Measurements from ENCODE around the gene BBLN.

BBLN gene

DNA sequence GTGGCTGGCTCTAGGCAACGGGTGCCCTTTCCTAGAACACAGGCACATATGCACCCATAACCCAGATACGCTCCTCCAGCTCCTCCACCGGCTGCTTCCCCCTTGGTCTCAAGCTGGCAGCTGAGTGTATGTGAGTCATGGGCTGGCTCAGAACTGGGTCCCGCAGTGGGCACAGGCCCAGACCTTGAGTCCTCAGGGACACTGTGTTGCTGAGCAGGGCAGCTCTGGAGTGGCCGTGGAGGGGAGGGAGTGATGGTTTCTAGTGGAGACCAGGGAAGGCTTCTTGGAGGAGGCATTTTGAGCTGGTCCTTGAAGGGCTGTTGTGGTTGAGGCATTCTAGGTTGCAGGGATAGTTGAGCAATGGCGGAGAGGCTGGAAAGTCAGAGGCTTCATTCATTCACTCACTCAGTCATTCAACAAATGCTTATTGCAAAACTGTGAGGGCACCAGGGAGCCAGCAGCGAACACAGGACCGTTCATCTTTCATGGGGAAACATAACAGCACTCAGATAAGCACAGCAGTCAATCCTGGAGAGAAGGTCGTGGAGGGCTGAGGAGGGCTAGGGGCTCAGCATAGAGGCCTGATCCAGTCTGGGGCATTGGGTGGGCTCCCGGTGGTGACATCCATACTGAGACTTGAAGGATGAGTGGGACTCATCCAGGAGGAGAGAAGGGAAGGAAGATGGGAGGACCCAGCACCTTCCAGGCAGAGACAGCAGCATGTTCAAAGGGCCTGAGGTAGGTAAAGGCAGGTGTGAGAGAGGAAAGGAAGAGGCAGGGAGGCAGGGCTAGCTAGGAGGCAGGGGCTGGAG is 2.4 kb downstream of the BBLN start:
- Histone ChIP-seq H3K9me3 (ENCODE audit: low read length) (no peaks in the 10 kb centered on the region), H3K4me1 (ENCODE audit: insufficient read depth, low read length) (peaks cover 8% of the 10 kb centered on the region), H3K4me3 (ENCODE audit: low read depth in 1 of 2, low read length in 2 of 2) (no peak overlapping the region), H3K36me3 (ENCODE audit: insufficient read depth, low read length) (peaks cover 39% of the 10 kb centered on the region), H3K27me3 (ENCODE audit: control insufficient read depth in 1 of 2, insufficient read depth in 2 of 2, low read length in 2 of 2) (no peaks in the 10 kb centered on the region), H3K9ac (ENCODE audit: low read length) (no peak overlapping the region), H3K27ac (ENCODE audit: low read depth, low read length) (no peak overlapping the region)

DNA sequence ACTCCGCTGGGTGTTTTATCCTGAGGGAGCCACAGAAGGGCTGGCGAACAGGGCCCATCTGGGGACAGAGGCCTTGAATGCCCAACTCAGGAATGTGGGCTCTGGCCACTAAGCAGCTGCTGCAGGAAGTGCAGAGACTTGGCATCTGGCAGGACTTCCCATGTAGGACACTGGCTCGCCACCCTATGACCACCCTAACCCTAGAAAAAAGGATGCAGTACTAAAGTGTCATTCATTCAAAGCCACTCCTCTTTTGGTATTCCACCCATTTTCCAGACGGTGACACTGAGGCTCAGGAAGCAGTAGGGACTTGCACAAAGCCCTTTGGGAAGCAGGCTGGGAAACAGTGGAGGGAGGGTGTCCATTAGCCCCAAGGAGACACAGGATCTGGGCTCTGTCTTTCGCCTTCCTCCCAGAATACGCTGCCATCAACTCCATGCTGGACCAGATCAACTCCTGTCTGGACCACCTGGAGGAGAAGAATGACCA is 3.0 kb downstream of the BBLN start:
- H3K36me3 ChIP-seq (ENCODE audit: insufficient read depth, low read length): peaks cover 46% of the 10 kb centered on the region
- no peak overlapping the region for H3K9ac ChIP-seq (ENCODE audit: low read length)
- no peaks in the 10 kb centered on the region for H3K9me3 ChIP-seq (ENCODE audit: low read length)
- peaks cover 8% of the 10 kb centered on the region for H3K4me1 ChIP-seq (ENCODE audit: insufficient read depth, low read length)
- no peak overlapping the region for H3K27ac ChIP-seq (ENCODE audit: low read depth, low read length)
- H3K4me3 ChIP-seq (ENCODE audit: low read depth in 1 of 2, low read length in 2 of 2): no peak overlapping the region
- H3K27me3 ChIP-seq (ENCODE audit: control insufficient read depth in 1 of 2, insufficient read depth in 2 of 2, low read length in 2 of 2): no peaks in the 10 kb centered on the region

GRCh38 chr9:128163523-128164306 is 3.6 kb downstream of the BBLN start:
- no peak overlapping the region for H3K27ac ChIP-seq (ENCODE audit: low read depth, low read length)
- H3K4me1 ChIP-seq (ENCODE audit: insufficient read depth, low read length): peaks cover 8% of the 10 kb centered on the region
- H3K9ac ChIP-seq (ENCODE audit: low read length): no peak overlapping the region
- H3K4me3 ChIP-seq (ENCODE audit: low read depth in 1 of 2, low read length in 2 of 2): no peak overlapping the region
- H3K36me3 ChIP-seq (ENCODE audit: insufficient read depth, low read length): peaks cover 52% of the 10 kb centered on the region
- H3K9me3 ChIP-seq (ENCODE audit: low read length): no peaks in the 10 kb centered on the region
- H3K27me3 ChIP-seq (ENCODE audit: control insufficient read depth in 1 of 2, insufficient read depth in 2 of 2, low read length in 2 of 2): no peaks in the 10 kb centered on the region

DNA sequence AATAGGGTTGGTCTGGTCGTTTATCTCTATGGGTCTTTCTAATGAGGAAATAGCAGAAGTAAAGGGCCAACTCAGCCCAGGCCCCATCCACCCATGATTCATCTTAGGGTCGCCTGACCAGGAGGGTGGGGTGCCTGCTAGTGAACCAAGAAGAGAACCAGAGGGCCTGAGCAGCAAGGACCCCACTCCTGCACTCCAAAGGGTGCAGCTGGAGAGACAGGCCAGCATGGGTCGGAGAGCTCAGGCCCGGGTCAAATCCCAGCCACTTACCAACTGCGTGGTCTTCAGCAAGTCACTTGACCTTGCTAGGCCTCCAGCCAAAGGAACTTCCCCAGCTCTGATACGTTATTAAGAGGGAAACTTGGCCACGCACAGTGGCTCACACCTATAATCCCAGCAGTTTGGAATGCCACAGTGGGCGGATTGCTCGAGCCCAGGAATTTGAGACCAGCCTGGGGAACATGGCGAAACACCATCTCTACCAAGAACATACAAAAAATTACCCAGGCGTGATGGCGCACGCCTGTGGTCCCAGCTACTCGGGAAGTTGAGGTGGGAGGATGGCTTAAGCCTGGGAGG is 4.3 kb downstream of the BBLN start:
- H3K36me3 ChIP-seq (ENCODE audit: insufficient read depth, low read length): peaks cover 59% of the 10 kb centered on the region
- peaks cover 8% of the 10 kb centered on the region for H3K4me1 ChIP-seq (ENCODE audit: insufficient read depth, low read length)
- no peak overlapping the region for H3K4me3 ChIP-seq (ENCODE audit: low read depth in 1 of 2, low read length in 2 of 2)
- H3K9ac ChIP-seq (ENCODE audit: low read length): no peak overlapping the region
- no peaks in the 10 kb centered on the region for H3K27me3 ChIP-seq (ENCODE audit: control insufficient read depth in 1 of 2, insufficient read depth in 2 of 2, low read length in 2 of 2)
- H3K27ac ChIP-seq (ENCODE audit: low read depth, low read length): no peak overlapping the region
- H3K9me3 ChIP-seq (ENCODE audit: low read length): no peaks in the 10 kb centered on the region

DNA sequence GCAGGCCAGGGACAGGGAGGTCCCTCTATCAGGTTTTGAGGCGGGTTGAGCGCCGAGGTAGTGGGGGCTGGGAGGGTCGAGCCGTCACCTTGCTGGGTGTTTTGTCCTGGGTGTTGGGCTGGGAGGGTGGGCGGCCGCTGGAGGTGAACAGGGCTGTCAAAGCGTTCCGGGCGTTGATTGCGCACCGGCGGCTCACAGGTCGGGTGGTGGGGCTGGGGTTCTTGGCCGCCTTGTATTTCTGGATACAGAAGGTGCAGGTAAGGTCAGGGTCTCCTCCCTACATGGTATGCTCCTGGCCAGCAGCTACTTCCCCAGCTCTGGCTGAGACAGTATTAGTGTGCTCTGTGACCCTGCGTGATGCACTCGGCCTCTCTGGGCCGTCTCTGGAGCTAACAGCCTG is 6.1 kb downstream of the BBLN start:
- H3K36me3 ChIP-seq (ENCODE audit: insufficient read depth, low read length): peaks cover 67% of the 10 kb centered on the region
- H3K27me3 ChIP-seq (ENCODE audit: control insufficient read depth in 1 of 2, insufficient read depth in 2 of 2, low read length in 2 of 2): no peaks in the 10 kb centered on the region
- no peaks in the 10 kb centered on the region for H3K9me3 ChIP-seq (ENCODE audit: low read length)
- peaks cover 2% of the 10 kb centered on the region for H3K4me1 ChIP-seq (ENCODE audit: insufficient read depth, low read length)
- H3K27ac ChIP-seq (ENCODE audit: low read depth, low read length): no peak overlapping the region
- no peak overlapping the region for H3K9ac ChIP-seq (ENCODE audit: low read length)
- H3K4me3 ChIP-seq (ENCODE audit: low read depth in 1 of 2, low read length in 2 of 2): no peak overlapping the region

DNA sequence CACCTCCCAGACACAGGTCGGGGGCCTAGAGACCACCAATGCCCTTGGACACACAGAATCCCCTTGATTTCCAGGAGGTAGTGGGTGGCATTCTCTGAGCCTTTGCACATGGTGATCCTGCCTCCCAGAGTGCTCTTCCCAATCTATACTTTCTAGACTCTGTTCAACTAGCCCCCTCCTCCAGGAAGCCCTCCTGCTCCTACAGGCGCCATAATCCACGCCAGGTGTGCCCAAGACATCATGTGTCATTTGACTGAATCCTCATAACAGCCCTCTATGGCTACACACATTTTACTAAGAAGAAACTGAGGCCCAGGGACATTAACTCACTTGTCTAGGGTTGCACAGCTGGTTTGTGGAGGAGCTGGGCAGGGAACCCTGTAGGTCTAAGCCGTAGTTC is 7.1 kb downstream of the BBLN start:
- H3K4me1 ChIP-seq (ENCODE audit: insufficient read depth, low read length): no peaks in the 10 kb centered on the region
- H3K36me3 ChIP-seq (ENCODE audit: insufficient read depth, low read length): peaks cover 64% of the 10 kb centered on the region
- H3K27ac ChIP-seq (ENCODE audit: low read depth, low read length): no peak overlapping the region
- H3K27me3 ChIP-seq (ENCODE audit: control insufficient read depth in 1 of 2, insufficient read depth in 2 of 2, low read length in 2 of 2): no peaks in the 10 kb centered on the region
- H3K9me3 ChIP-seq (ENCODE audit: low read length): no peaks in the 10 kb centered on the region
- no peak overlapping the region for H3K9ac ChIP-seq (ENCODE audit: low read length)
- H3K4me3 ChIP-seq (ENCODE audit: low read depth in 1 of 2, low read length in 2 of 2): no peak overlapping the region

- Histone ChIP-seq H3K36me3 (ENCODE audit: insufficient read depth, low read length) (peaks cover 48% of the 10 kb centered on the region), H3K27me3 (ENCODE audit: control insufficient read depth in 1 of 2, insufficient read depth in 2 of 2, low read length in 2 of 2) (no peaks in the 10 kb centered on the region), H3K4me1 (ENCODE audit: insufficient read depth, low read length) (no peaks in the 10 kb centered on the region), H3K27ac (ENCODE audit: low read depth, low read length) (no peak overlapping the region), H3K4me3 (ENCODE audit: low read depth in 1 of 2, low read length in 2 of 2) (no peak overlapping the region), H3K9ac (ENCODE audit: low read length) (no peak overlapping the region), H3K9me3 (ENCODE audit: low read length) (no peaks in the 10 kb centered on the region)
Observed at GRCh38 chr9:128168731-128169308, 8.8 kb downstream of the BBLN start.

DNA sequence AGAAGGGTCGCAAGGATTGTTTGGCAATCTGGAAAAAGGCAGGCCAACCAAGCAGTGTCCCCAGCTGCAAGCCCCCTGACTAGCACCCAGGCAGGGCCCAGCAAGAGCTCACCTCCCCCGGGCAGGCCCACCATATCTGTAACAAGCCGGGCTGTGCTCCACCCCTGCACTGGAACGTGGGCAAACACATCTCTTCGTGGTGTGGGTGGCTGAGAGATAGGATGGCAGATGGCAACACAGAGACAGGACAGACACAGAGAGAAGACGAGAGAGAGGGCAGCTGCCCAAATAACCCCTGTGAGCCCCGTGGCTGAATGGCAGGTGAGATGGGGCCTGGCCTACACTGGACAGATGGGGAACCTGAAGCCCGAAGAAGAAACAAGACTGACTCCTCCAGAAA is 9.4 kb downstream of the BBLN start:
- Histone ChIP-seq H3K9ac (ENCODE audit: low read length) (no peak overlapping the region), H3K4me1 (ENCODE audit: insufficient read depth, low read length) (no peaks in the 10 kb centered on the region), H3K27me3 (ENCODE audit: control insufficient read depth in 1 of 2, insufficient read depth in 2 of 2, low read length in 2 of 2) (no peaks in the 10 kb centered on the region), H3K4me3 (ENCODE audit: low read depth in 1 of 2, low read length in 2 of 2) (no peak overlapping the region), H3K27ac (ENCODE audit: low read depth, low read length) (no peak overlapping the region), H3K9me3 (ENCODE audit: low read length) (no peaks in the 10 kb centered on the region), H3K36me3 (ENCODE audit: insufficient read depth, low read length) (peaks cover 47% of the 10 kb centered on the region)

GRCh38 chr9:128169925-128170324 is 9.9 kb downstream of the BBLN start:
- no peak overlapping the region for H3K27ac ChIP-seq (ENCODE audit: low read depth, low read length)
- H3K9ac ChIP-seq (ENCODE audit: low read length): no peak overlapping the region
- no peaks in the 10 kb centered on the region for H3K9me3 ChIP-seq (ENCODE audit: low read length)
- H3K27me3 ChIP-seq (ENCODE audit: control insufficient read depth in 1 of 2, insufficient read depth in 2 of 2, low read length in 2 of 2): no peaks in the 10 kb centered on the region
- no peaks in the 10 kb centered on the region for H3K4me1 ChIP-seq (ENCODE audit: insufficient read depth, low read length)
- peaks cover 49% of the 10 kb centered on the region for H3K36me3 ChIP-seq (ENCODE audit: insufficient read depth, low read length)
- no peak overlapping the region for H3K4me3 ChIP-seq (ENCODE audit: low read depth in 1 of 2, low read length in 2 of 2)

DNA sequence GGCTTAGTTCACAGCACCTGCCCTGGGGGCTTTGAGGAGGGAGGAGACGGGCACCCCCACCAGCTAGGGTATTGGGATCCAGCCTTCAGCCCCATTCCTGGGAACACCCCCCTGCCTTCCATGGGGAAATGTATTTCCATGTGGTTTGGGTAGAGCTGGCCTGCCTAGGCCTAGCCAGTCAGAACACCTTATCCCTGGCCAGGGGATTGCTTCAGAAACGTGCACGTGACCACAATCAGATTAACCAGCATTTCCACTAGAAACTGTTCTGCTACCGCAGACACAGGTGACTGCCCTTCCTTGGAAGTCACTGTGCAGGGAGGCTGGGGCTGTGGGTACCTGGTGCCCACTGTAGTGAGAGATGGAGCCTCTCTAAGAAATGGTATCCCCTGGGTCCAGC is 14.0 kb downstream of the BBLN start:
- no peaks in the 10 kb centered on the region for H3K27me3 ChIP-seq (ENCODE audit: control insufficient read depth in 1 of 2, insufficient read depth in 2 of 2, low read length in 2 of 2)
- no peaks in the 10 kb centered on the region for H3K9me3 ChIP-seq (ENCODE audit: low read length)
- no peak overlapping the region for H3K27ac ChIP-seq (ENCODE audit: low read depth, low read length)
- no peaks in the 10 kb centered on the region for H3K4me1 ChIP-seq (ENCODE audit: insufficient read depth, low read length)
- peaks cover 61% of the 10 kb centered on the region for H3K36me3 ChIP-seq (ENCODE audit: insufficient read depth, low read length)
- H3K9ac ChIP-seq (ENCODE audit: low read length): no peak overlapping the region
- no peak overlapping the region for H3K4me3 ChIP-seq (ENCODE audit: low read depth in 1 of 2, low read length in 2 of 2)

DNA sequence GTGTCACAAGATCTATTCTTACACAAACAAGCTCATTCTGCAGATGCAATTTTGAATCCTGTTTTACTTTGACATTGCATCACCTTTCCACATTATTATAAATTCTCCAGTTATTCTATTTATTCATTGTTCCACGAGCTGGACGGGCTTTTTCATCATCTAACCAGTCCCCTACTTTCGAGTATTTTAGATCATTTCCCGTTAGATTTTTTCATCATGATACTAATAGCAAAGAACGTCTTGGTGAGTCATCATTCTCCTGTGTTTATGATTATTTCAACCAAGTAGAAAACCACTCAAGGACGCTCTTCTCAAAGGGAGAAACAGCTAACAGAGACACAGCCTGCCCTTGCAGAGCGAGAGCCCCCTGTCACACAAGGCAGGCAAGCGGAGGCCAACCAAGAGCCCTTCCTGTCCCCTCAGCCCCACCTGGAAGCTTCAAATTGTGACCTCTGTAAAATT is 15.1 kb downstream of the BBLN start:
- Histone ChIP-seq H3K9me3 (ENCODE audit: low read length) (no peaks in the 10 kb centered on the region), H3K9ac (ENCODE audit: low read length) (no peak overlapping the region), H3K27ac (ENCODE audit: low read depth, low read length) (no peak overlapping the region), H3K4me3 (ENCODE audit: low read depth in 1 of 2, low read length in 2 of 2) (no peak overlapping the region), H3K4me1 (ENCODE audit: insufficient read depth, low read length) (no peaks in the 10 kb centered on the region), H3K27me3 (ENCODE audit: control insufficient read depth in 1 of 2, insufficient read depth in 2 of 2, low read length in 2 of 2) (no peaks in the 10 kb centered on the region), H3K36me3 (ENCODE audit: insufficient read depth, low read length) (peaks cover 61% of the 10 kb centered on the region)
